Superior temporal gyrus (tissue), 1 donor: ENCODE measurements around the gene UBE2D3.
A peak's percentile ranks its signal among the peaks of the same experiment; 100 is the strongest.

Source experiments
- DNase-seq: peaks from one replicate; pipeline ENCODE4 v3.0.0-alpha.2; 2016; ENCODE audit errors: extremely low spot score

UBE2D3 gene

GRCh38 chr4:102791318-102791835 is 36.0 kb downstream of the UBE2D3 start:
- DNase-seq = no peak

- DNase-seq = no peak
Observed at GRCh38 chr4:102789317-102789717, 38.0 kb downstream of the UBE2D3 start.

- DNase-seq = no peak
Observed at GRCh38 chr4:102787944-102788343, 39.4 kb downstream of the UBE2D3 start.

- no peak for DNase-seq
Observed at GRCh38 chr4:102787096-102787881, 40.1 kb downstream of the UBE2D3 start.

DNA sequence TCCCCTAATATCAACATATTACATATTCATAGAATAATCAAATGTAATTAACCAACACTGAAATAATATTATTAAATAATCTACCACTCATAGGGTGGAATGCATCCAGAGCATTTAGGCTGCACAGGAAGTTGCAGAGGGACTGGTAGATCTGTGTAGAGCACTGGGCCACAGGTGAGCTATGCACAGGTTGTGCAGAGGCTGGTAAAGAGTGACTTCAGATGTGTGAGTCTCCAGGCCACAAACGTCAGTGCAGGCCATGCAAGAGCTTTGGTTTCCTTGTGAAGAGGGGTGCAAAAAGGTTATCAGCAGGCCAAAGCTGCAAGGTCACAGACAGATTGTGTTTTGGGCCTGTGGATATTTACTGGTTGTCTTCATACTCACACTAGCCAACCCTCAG is 41.1 kb downstream of the UBE2D3 start:
- DNase-seq = no peak

DNA sequence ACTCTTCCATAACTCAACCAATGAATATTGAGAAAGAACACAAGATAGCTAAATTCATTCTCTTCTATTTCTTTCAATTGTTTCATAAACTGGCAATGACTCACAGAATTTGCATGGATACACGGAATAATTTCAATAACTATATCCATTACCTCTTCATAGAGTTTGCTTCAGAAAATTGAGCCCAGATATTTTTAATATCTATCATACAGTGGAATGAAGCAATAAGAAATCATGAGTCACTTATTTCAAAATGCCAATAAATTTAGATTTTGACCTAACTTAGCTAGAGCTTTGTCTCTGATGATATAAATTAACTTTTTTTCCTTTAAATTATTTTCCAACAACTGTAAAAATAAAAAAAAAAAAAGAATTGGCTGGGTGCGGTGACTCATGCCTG is 44.3 kb downstream of the UBE2D3 start:
- DNase-seq = no peak

DNA sequence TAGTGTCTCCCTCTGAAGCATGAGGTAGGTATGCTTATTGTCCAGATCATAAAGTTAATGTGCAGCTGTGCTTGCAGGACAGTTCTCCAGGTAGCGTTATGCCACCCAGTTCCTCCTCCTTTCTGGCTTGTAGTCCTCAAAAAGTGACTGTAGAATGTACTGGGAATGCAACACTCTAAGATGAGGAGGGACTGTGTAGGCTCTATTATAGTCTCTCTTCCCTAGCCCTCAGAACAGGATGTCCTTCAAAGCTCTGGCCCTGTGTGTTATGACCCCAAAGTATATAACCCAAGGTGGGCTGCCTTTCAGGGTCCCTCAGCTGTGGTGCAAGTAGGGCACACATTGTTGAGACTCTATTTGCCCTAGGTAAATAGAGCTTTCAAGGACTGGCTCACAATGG is 45.8 kb downstream of the UBE2D3 start:
- DNase-seq = no peak

DNA sequence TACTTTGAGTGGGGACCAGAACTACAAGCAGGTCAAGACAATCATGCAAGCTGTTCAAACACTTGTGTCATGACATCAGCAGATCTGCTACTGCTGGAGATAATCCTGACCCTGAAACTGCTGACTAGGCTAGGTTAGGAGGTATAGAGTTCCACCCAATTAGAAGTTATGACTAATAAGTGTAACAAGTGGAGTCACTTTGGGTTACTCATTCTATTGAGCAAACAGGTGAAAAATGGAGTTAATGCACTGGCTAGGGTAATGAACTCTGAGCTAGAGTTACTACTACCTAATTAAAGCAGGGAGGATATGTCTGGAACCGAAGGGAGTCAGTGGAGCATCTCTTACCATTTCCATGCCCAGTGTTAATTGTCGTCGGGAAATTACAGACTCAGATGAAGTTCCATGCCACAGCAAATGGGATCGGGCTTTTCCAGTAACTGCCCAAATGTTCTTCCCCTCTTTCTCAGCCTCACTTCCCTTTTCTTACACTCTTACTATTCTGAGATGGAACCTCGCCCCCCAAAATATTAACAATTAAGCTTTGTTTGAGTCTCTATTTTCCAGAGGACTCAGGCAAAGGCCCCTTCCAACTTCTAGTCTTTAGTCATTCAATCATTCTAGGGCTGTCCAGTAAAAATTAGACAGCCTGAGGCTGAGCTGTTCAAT is 46.7 kb downstream of the UBE2D3 start:
- DNase-seq = no peak

DNA sequence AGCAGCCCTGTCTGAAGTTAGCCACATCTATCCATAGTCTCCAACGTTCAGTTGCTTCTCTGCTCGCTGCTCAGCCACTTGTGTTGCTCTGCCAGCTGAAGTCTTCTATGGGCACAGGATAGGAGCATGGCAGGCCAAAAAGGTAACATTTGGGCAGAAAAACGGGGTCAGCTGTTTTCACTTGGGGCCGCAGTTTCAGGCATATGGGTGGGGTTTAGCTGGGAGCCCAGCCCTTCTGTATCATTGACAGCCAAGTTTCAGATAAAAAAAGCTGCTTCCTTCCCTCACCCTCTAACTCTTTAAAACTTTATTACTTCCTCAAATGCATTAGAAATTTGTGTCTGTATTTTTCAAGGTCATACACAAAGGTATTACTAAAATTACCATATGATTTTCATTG is 48.1 kb downstream of the UBE2D3 start:
- no peak for DNase-seq

GRCh38 chr4:102778720-102779119 is 48.6 kb downstream of the UBE2D3 start:
- DNase-seq = no peak

- DNase-seq = no peak
Observed at GRCh38 chr4:102775805-102776204, 51.5 kb downstream of the UBE2D3 start.

DNA sequence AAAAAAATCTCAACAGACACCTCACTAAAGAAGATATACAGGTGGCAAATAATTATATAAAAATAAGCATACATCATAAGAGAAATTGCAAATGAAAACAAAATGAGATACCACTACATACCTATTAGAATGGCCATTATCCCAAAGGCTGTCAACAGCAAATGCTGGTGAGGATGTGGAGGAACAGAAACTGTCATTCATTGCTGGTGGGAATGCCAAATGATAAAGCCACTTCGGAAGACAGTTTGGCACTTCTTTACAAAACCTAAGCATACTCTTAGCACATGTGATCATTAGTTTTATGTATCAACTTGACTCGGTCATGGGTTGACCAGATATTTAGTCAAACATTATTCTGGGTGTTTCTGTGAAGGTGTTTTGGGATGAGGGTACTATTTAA is 53.1 kb downstream of the UBE2D3 start:
- DNase-seq = no peak

DNA sequence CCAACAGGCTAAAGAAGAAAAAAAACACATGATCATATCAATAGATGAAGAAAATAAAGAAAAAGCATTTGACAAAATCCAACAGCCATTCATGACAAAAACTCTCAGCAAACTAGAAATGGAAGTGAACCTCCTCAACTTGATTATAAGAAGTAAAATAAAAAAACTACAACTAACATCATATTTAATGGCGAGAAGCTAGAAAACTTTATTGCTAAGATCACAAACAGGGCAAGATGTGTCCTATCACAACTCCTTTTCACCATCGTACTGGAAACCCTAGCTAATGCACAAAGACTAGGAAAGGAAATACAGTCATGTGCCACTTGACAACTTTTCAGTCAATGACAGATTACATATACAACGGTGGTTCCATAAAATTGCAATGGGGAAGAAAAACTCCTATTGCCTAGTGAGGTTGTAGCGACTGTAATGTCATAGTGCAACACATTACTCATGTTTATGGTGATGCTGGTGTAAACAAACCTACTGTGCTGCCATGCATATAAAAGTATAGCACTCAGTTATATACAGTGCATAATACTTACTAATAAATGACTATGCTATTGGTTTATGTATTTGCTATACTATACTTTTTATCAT is 54.5 kb downstream of the UBE2D3 start:
- DNase-seq = no peak

DNA sequence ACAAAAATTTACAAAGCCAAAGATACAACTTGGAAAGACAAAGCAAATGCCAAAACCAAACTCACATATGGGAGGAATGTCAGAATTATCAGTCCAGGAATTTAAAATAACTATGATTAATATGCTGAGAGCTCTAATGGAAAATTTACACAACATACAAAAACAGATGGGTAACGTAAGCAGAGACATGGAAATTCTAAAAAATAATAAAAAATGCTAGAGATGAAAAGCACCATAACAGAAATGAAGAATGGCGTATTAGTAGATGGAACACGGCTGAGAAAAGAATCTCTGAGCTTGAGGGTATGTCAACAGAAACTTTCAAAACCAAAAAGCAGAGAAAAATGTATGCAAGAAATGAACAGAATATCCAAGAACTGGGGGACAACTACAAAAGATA is 62.5 kb downstream of the UBE2D3 start:
- DNase-seq = no peak

DNA sequence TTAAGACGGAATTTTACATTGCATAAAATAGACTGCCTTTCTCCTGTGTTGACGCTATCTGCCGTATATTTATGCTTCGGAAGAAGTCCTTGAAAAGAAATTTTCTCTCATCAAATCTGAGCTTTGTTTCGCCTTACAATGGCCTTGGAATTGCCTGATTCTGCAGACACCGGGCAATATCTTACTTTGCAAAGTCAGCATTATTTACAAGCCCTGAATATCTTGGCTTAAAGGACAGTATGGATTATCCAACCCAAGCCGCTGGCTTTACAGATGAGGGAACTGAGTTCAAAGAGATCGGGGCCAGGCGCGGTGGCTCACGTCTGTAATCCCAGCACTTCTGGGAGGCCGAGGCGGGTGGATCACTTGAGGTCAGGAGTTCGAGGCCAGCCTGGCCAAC is 65.4 kb downstream of the UBE2D3 start:
- DNase-seq = no peak

- DNase-seq = peak; percentile 69
Observed at GRCh38 chr4:102761296-102761701, 66.1 kb downstream of the UBE2D3 start.

DNA sequence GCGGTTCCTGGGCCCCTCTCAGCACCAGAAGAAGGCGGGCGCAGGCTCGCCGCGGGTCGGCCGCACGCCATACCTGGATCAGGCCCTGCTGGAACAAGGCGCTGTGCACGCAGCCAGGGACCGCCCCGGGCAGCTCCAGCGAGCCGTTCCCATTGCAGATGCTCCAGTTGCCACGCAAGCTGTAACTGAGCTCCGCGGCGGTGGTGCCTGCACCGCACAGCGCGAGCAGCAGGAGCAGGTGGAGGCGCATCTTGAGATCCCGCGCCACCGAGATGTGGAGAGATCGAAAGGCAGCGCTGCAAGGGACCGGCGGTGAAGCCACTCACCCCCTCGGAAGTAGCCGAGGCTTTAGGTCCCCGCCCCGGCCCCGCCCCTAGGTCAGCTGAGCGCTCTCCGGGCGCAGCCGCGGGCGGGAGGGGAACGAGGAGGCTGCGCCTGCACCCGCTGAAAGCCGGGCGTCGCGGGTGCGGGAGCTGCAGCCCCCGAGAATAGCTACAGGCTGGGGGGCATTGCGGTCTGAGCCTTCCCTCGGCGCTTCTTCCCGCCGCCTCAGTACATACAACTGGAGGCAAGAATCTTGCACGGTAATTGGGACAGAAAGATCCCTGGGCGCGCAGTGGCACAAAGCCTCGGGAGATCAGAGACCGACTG is 66.6 kb downstream of the UBE2D3 start, which contains the start of gene MANBA:
Gene MANBA (minus strand): TSS at position 324 of the 651 bp plus-strand sequence. CDS start 74 bp downstream, at position 250.
- DNase-seq = peak; percentile 88

DNA sequence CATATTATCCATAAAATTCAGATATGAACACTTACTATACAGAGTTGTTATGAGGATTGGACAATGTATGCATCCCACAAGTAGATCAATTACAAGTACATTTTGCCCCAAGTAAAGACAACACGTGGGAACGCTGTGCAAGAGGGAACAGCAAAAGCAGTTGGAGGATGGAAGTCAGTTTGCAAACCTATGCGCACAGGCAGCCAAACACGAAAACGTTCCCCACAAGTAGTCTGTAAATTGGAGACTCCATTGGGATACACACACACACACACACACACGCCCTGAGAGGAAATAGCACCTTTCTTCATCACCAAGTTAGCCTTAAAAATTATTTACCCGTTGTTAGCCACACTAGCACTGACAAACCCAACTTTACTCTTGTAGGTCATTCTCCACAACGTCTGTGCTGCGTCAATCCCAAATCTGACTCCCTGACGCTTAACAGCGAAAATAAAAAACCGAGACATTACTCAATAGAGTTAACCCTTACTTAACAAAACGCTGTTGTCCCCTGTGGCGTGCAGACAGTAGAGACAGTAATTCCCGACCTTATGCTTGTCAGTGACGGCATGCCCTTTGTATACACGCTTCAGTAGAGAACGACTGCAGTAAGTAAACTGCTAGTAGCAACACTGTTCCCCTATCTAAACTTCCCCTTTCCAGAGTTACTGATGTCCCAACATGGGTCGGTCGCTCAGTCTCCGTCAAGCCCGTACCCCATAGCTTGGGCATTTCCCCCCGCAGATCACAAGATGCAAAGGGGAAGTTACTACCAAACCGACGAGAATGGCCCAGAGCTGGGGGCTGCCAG is 67.3 kb downstream of the UBE2D3 start:
- DNase-seq = peak; percentile 68

GRCh38 chr4:102758241-102759160 is 68.8 kb downstream of the UBE2D3 start:
- DNase-seq = no peak

- DNase-seq = no peak
Observed at GRCh38 chr4:102757681-102758080, 69.7 kb downstream of the UBE2D3 start.
